ENCODE results near the gene MAPK11. TPM values are rescaled to one million over a fixed set of nuclear protein-coding genes. Genes with fewer than 3 reads are reported as not detected.

MAPK11 gene
- total RNA-seq, 1 experiment from 2014 or later, result 7.6 TPM

DNA sequence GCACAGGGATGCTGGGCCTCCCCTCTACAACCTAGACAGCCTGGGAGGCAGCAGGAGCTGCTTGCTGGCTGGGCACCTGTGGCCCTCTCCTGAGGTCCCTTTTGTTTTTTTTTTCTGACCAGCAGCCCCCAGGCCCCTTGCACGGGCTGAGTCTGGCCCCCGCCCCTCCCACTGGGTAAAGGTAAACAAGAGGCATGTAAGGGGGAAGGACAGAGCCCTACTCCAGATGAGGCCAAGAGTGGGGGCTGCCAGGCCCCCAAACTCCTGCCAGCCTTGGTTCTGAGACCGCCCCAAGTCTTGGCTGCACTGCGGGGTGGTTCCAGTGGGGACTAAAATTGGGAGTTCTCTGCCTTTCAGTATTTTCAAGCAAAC, 28.1 kb upstream of the MAPK11 start:
- Histone ChIP-seq H3K79me2 (ENCODE audit: low read length) (peaks cover 91% of the 10 kb centered on the region), H4K20me1 (ENCODE audit: low read length) (peaks cover 2% of the 10 kb centered on the region; the same call in 1 of the 2 replicates), H3K9me3 (ENCODE audit: low read length) (no peaks in the 10 kb centered on the region), H3K9me2 (replicated peaks; ENCODE audit: low read length) (no peaks in the 10 kb centered on the region), H2AFZ (ENCODE audit: low read length) (no peak overlapping the region), H3K27ac (ENCODE audit: low read length) (no peak overlapping the region), H3K4me3 (ENCODE audit: low read length) (no peak overlapping the region), H3K27me3 (ENCODE audit: low read length) (no peaks in the 10 kb centered on the region), H3K4me2 (ENCODE audit: low read length) (no peak overlapping the region), H3F3A (ENCODE audit: low read length, unreplicated experiment) (no peaks in the 10 kb centered on the region), H3K36me3 (ENCODE audit: low read depth, low read length) (no peaks in the 10 kb centered on the region), H3K9ac (ENCODE audit: low read length) (no peak overlapping the region), H3K4me1 (ENCODE audit: insufficient read depth, low read length) (peaks cover 27% of the 10 kb centered on the region)
- DNase-seq (no peak), ATAC-seq (no peak)
- CTCF ChIA-PET, result no interaction called here
- no TSS peak for BruUV-seq (replicated peaks)
- POLR2A ChIA-PET (ENCODE audit: unreplicated experiment), result no interaction called here
- TF ChIP-seq EZH2 (IDR thresholded peaks at IDR 0.05; ENCODE audit: low read length, unreplicated experiment), result no peak
- TF ChIP-seq, protein P1, sequence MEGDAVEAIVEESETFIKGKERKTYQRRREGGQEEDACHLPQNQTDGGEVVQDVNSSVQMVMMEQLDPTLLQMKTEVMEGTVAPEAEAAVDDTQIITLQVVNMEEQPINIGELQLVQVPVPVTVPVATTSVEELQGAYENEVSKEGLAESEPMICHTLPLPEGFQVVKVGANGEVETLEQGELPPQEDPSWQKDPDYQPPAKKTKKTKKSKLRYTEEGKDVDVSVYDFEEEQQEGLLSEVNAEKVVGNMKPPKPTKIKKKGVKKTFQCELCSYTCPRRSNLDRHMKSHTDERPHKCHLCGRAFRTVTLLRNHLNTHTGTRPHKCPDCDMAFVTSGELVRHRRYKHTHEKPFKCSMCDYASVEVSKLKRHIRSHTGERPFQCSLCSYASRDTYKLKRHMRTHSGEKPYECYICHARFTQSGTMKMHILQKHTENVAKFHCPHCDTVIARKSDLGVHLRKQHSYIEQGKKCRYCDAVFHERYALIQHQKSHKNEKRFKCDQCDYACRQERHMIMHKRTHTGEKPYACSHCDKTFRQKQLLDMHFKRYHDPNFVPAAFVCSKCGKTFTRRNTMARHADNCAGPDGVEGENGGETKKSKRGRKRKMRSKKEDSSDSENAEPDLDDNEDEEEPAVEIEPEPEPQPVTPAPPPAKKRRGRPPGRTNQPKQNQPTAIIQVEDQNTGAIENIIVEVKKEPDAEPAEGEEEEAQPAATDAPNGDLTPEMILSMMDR (conservative IDR thresholded peaks at IDR 0.05; ENCODE audit: low read depth, low read length), result no peak
- no peak for TF ChIP-seq EZH2phosphoT487 (IDR thresholded peaks at IDR 0.05; ENCODE audit: borderline replicate concordance, low read length)
- intact Hi-C loops (cut with micrococcal nuclease), result no loop called here

DNA sequence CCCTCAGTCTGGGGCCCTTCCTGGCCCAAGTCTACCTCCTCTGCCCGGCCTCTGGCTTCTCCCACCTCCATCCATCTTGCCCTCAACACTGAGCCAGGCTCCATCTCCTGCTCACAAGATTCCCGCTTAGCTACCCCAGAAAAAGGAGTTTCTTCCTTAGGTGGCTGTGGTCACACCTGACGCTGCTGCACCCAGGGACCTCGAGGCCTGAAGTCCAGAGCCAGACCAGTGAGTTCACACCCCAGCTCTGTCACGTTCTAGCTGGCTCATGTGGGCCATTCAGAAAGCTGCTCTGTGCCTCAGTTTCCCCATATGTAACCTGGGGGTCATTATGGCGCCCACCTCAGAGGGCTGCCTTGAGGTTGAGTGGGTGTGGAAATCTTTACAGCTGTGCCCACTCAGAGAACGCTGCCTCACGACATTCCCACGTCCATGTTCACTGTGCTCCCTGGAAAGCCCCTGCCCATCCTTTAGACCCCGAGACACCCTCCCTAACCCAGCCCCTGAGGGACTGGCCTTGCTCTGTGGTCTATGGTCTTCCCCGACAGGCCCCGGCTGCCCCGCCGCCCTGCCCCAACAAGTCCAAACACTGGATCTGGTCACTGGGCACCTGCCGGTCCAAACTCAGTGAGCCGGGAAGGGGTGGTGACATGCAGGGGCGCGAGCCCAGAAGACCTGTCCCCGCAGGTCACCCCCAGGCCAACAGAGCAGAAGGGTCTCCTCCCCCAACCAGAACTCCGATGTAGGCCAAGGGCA, 27.5 kb upstream of the MAPK11 start:
- no peak for DNase-seq
- H4K20me1 ChIP-seq (ENCODE audit: low read length), result no peaks in the 10 kb centered on the region; the same call in 1 of the 2 replicates
- no TSS peak for BruUV-seq (replicated peaks)
- TF ChIP-seq, protein P1 (conservative IDR thresholded peaks at IDR 0.05; ENCODE audit: low read depth, low read length), result no peak
- TF ChIP-seq EZH2phosphoT487 (IDR thresholded peaks at IDR 0.05; ENCODE audit: borderline replicate concordance, low read length), result no peak
- no peak for TF ChIP-seq EZH2 (IDR thresholded peaks at IDR 0.05; ENCODE audit: low read length, unreplicated experiment)
- CTCF ChIA-PET, result no interaction called here
- no peaks in the 10 kb centered on the region for H3F3A ChIP-seq (ENCODE audit: low read length, unreplicated experiment)
- no peak overlapping the region for H3K4me2 ChIP-seq (ENCODE audit: low read length)
- H3K36me3 ChIP-seq (ENCODE audit: low read depth, low read length), result no peaks in the 10 kb centered on the region
- no peak overlapping the region for H2AFZ ChIP-seq (ENCODE audit: low read length)
- H3K79me2 ChIP-seq (ENCODE audit: low read length), result peaks cover 91% of the 10 kb centered on the region
- intact Hi-C loops (cut with micrococcal nuclease), result no loop called here
- peaks cover 27% of the 10 kb centered on the region for H3K4me1 ChIP-seq (ENCODE audit: insufficient read depth, low read length)
- no peaks in the 10 kb centered on the region for H3K27me3 ChIP-seq (ENCODE audit: low read length)
- no peaks in the 10 kb centered on the region for H3K9me2 ChIP-seq (replicated peaks; ENCODE audit: low read length)
- ATAC-seq, result no peak
- H3K4me3 ChIP-seq (ENCODE audit: low read length), result no peak overlapping the region
- POLR2A ChIA-PET (ENCODE audit: unreplicated experiment), result no interaction called here
- H3K27ac ChIP-seq (ENCODE audit: low read length), result no peak overlapping the region
- H3K9ac ChIP-seq (ENCODE audit: low read length), result no peak overlapping the region
- no peaks in the 10 kb centered on the region for H3K9me3 ChIP-seq (ENCODE audit: low read length)
